Adipocyte (in vitro differentiated cells): ENCODE data around the gene HS3ST6.
"Not testable (repeated sequence)": the region's sequence is repeated elsewhere in the genome, so short reads cannot be mapped to it uniquely, and the experiment has no call there.

ENCODE experiments used
- DNase-seq: peaks from one replicate; pipeline ENCODE4 v3.0.0-alpha.2; 2015; ENCODE audit warnings: low read depth
- H3K27me3 ChIP-seq: replicated peaks from 2 replicates; pipeline ENCODE4 v1.7.0; 2013; ENCODE audit warnings: mild to moderate bottlenecking, low read length, moderate library complexity; ENCODE audit not compliant: control insufficient read depth, insufficient read depth
- H3K36me3 ChIP-seq: 2 replicates; pipeline ENCODE4 v1.7.0; 2013; ENCODE audit warnings: low read length, mild to moderate bottlenecking, moderate library complexity; ENCODE audit not compliant: control insufficient read depth, insufficient read depth, severe bottlenecking
- H3K4me1 ChIP-seq: 2 replicates; pipeline ENCODE4 v1.7.0; 2013; ENCODE audit warnings: mild to moderate bottlenecking, low read length, moderate library complexity; ENCODE audit not compliant: control insufficient read depth, insufficient read depth
- H3K4me3 ChIP-seq: 2 replicates; pipeline ENCODE4 v1.7.0; 2013; ENCODE audit warnings: mild to moderate bottlenecking, low read length, moderate library complexity
- H3K9ac ChIP-seq: 2 replicates; pipeline ENCODE4 v1.7.0; 2013; ENCODE audit warnings: mild to moderate bottlenecking, low read length, moderate library complexity
- H3K9me3 ChIP-seq: 2 replicates; pipeline ENCODE4 v1.7.0; 2013; ENCODE audit warnings: mild to moderate bottlenecking, low read length, moderate library complexity; ENCODE audit not compliant: control insufficient read depth

Gene HS3ST6

DNA sequence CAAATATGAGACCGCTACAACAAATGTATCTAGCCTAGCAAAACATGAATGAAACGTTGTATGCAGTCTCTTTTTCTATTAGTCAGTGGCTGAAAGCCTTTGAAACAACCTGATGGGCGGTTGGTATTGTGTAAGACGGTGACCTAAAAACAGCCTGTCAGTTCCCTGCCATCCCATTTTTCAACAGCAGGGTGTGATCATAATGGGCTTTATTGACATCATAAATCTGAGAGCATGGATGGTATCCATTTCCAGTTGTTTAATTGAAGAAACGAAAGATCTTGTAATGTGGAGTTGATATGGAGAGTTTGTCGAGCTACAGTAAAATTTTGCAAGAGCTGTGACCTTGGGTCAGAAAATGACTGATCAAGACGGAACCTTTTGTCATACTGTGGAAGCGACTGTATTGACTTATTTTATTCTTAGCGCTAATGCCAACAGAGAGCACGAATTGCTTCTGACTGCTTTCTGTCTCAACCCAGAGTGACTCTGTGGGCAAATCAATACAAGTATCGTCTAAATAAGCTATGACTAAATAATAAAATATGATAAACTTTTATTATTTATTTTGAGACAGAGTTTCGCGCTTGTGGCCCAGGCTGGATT, 34.0 kb downstream of the HS3ST6 start:
- Histone ChIP-seq H3K4me1 (peaks cover 2% of the 10 kb centered on the region), H3K36me3 (no peaks in the 10 kb centered on the region), H3K9ac (no peak overlapping the region), H3K9me3 (no peaks in the 10 kb centered on the region), H3K27me3 (peaks cover 32% of the 10 kb centered on the region), H3K4me3 (no peak overlapping the region)
- peak; percentile 15 for DNase-seq

DNA sequence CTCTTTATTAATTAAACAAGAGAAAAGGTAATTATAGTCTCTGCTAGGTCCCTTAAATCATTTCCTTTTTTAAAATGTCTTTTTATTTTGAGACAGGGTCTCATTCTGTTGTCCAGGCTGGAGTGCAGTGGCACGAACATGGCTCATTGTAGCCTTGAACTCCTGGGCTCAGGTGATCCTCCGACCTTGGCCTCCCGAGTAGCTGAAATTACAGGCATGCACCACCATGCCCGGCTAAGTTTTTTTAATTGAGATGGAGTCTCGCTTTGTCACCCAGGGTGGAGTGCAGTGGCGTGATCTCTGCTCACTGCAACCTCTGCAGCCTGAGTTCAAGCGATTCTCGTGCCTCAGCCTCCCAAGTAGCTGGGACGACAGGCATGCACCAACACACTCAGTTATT, 37.0 kb downstream of the HS3ST6 start:
- H3K4me3 ChIP-seq, DNase-seq, H3K9me3 ChIP-seq, H3K36me3 ChIP-seq, H3K4me1 ChIP-seq, H3K9ac ChIP-seq: not testable (repeated sequence)
- peaks cover 41% of the 10 kb centered on the region for H3K27me3 ChIP-seq

DNA sequence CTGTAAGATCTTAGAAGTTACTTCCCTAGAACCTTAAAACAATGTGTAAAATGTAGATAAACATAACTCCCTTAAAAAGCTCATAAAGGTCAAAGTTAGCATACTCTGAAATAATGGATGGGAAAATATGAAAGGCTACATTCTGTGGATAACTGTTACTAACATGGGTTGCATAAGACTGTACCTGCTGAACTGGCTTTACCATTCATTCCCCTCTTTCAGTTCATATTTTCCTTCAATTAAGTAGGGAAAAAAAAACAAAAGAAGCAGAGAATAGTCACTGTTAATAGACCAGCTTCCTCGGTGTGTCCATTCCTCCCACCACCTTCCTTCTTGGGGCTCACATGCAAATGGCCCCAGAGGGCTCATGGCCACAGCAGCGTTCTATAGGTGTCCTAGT, 38.7 kb downstream of the HS3ST6 start:
- Histone ChIP-seq H3K27me3 (peaks cover 47% of the 10 kb centered on the region), H3K4me3 (no peak overlapping the region), H3K9ac (no peak overlapping the region), H3K4me1 (peaks cover 2% of the 10 kb centered on the region), H3K9me3 (no peaks in the 10 kb centered on the region), H3K36me3 (no peaks in the 10 kb centered on the region)
- DNase-seq, result no peak

DNA sequence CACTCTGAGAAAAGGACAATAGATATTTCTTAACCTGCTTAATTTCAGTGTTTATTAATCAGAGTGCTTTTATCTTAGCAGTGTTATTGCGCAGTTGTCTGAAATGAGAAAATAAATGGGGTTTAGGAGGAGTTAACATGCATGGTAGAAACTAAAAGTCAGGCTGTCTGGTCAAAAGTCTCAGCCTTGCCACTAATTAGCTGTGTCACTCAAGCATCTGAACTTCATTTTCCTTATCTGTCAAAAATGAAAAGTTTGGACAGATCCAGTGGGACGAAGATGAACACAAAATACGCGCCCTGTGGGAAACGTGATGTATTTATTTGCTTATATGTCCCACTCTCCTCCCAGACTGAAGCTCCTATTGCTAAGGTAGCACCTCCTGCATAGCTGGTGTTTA, 40.0 kb downstream of the HS3ST6 start:
- H3K27me3 ChIP-seq, result peaks cover 47% of the 10 kb centered on the region

DNA sequence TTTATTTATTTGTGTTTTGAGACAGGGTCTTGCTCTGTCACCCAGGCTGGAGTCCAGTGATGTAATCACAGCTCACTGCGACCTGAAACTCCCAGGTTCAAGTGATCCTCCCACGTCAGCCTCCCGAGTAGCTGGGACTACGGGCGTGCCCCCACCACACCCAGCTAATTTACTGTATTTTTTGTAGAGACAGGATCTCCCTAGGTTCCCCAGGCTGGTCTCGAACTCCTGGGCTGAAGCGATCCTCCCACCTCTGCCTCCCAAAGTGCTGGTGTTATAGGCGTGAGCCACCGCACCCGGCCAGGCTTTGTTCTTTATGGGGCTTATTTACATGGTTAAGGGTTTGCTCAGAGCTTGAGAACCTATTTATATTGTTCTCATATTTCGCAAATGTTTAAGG, 40.4 kb downstream of the HS3ST6 start:
- H3K27me3 ChIP-seq, result peaks cover 47% of the 10 kb centered on the region
- DNase-seq, result no peak

More for the DNA sequence above, 40.0 kb downstream of the HS3ST6 start:
- no peak overlapping the region for H3K9ac ChIP-seq
- H3K4me1 ChIP-seq, result no peaks in the 10 kb centered on the region
- no peak for DNase-seq
- no peaks in the 10 kb centered on the region for H3K9me3 ChIP-seq
- no peak overlapping the region for H3K4me3 ChIP-seq
- no peaks in the 10 kb centered on the region for H3K36me3 ChIP-seq

DNA sequence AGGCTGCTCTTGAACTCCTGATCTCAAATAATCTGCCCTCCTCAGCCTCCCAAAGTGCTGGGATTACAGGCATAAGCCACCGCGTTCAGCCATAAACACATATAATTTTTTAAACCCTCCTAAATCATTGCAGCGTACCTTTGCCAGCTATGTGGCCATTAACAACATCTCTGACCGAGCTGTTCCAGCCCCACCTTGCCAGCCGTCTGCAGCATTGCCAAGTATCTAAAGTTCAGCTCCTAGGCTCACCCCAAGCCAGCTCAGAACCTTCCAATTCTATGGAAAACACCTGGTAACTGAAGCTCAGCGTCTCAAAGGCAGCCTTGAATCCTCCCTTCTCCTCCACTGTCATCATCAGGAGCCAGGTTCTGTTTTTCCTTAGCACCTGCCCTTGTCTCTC, 41.1 kb downstream of the HS3ST6 start:
- Histone ChIP-seq H3K4me3 (no peak overlapping the region), H3K9me3 (no peaks in the 10 kb centered on the region), H3K27me3 (peaks cover 47% of the 10 kb centered on the region), H3K9ac (no peak overlapping the region), H3K36me3 (no peaks in the 10 kb centered on the region), H3K4me1 (no peaks in the 10 kb centered on the region)
- no peak for DNase-seq

More for the DNA sequence above, 40.4 kb downstream of the HS3ST6 start:
- Histone ChIP-seq H3K9ac (no peak overlapping the region), H3K36me3 (no peaks in the 10 kb centered on the region), H3K4me1 (no peaks in the 10 kb centered on the region), H3K4me3 (no peak overlapping the region), H3K9me3 (no peaks in the 10 kb centered on the region)

DNA sequence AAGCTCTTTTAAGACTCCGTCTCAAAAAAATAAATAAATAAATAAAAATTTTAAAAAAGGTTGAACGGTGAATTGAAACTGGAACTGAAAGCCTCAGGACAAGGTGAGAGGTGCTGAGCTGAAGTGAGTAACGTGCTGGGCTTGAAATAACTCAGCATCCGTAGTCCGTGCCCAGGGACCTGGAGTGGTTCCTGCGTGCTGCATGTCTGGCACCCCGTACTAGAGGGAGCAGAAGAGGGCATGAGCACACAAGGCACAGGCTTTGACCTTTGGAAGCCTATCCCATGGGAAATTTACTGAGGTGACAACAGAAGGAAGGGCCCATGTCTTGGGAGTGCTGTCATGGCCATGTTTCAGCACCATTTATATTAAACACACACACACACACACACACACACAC, 41.7 kb downstream of the HS3ST6 start:
- H3K4me1 ChIP-seq, result no peaks in the 10 kb centered on the region
- DNase-seq, result no peak
- peaks cover 47% of the 10 kb centered on the region for H3K27me3 ChIP-seq
- no peaks in the 10 kb centered on the region for H3K9me3 ChIP-seq
- H3K9ac ChIP-seq, result no peak overlapping the region
- no peak overlapping the region for H3K4me3 ChIP-seq
- no peaks in the 10 kb centered on the region for H3K36me3 ChIP-seq

DNA sequence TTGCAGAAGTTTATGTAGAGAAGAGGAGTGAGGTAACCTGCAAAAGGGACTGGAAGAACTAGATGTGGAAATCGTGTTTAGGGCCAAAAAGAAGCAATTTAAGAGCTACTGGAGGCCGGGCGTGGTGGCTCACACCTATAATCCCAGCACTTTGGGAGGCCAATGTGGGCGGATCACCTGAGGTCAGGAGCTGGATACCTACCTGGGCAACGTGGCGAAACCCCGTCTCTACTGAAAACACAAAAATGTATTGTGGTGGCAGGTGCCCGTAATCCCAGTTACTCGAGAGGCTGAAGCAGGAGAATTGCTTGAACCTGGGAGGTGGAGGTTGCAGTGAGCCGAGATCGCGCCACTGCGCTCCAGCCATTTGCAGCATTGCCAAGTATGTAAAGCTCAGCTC, 42.1 kb downstream of the HS3ST6 start:
- H3K36me3 ChIP-seq, DNase-seq, H3K4me3 ChIP-seq, H3K9ac ChIP-seq, H3K9me3 ChIP-seq, H3K4me1 ChIP-seq: not testable (repeated sequence)
- peaks cover 43% of the 10 kb centered on the region for H3K27me3 ChIP-seq

DNA sequence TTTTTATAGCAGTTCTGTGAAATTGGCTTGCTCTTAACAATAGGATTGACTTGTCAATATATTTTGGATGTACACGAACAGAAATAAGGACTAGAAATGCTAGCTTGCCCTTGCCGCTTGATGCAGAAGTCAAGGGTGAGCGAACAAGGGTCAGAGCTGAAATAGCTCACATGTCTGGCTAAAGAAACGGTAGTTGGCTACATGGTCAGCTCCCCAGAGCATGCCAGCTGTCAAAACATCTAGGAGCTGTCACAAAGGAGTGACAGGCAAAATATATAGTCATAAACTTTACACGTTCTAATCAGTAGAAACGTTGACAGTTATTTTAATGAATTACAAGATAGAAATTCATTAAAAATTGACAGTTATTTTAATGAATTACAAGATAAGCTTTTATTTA, 43.4 kb downstream of the HS3ST6 start:
- Histone ChIP-seq H3K4me3 (no peak overlapping the region), H3K36me3 (no peaks in the 10 kb centered on the region), H3K9me3 (no peaks in the 10 kb centered on the region), H3K9ac (no peak overlapping the region), H3K27me3 (peaks cover 35% of the 10 kb centered on the region), H3K4me1 (peaks cover 8% of the 10 kb centered on the region)
- DNase-seq, result no peak

DNA sequence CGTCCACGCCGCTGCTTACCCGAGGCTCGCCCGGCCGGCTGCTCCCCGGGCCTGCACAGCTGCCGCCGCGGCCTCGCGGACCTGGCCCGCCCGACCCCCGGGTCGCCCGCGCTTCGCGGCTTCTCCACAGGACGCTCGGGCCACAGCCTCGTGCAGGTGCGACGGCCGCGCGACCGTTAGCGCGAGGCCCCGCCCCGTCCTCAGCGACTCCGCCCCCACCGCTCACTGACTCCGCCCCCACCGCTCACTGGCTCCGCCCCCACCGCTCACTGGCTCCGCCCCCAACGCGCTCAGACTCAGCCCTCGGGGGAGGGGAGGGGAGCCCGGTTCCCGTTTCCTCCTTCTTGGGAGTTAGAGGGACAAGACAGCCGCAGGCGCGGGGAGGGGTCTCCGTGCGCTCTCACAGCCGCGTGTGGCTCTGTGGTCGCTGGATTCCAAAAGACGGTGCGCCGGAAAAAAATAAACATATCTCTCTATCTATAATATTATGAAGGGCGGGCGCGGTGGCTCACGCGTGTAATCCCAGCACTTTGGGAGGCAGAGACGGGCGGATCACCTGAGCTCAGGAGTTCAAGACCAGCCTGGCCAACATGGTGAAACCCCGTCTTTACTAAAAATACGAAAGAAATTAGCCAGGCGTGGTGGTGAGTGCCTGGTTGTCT, 46.1 kb downstream of the HS3ST6 start, which contains the start of gene MEIOB:
Gene MEIOB (minus strand): TSS at position 191 of the 662 bp plus-strand sequence. CDS start 3,989 bp downstream, outside the sequence.
- Histone ChIP-seq H3K36me3 (no peaks in the 10 kb centered on the region), H3K4me1 (peaks cover 8% of the 10 kb centered on the region), H3K4me3 (no peak within 1 kb of the TSS), H3K27me3 (peaks cover 16% of the 10 kb centered on the region), H3K9ac (no peak within 1 kb of the TSS), H3K9me3 (no peaks in the 10 kb centered on the region)
- DNase-seq, result peak; percentile 39

DNA sequence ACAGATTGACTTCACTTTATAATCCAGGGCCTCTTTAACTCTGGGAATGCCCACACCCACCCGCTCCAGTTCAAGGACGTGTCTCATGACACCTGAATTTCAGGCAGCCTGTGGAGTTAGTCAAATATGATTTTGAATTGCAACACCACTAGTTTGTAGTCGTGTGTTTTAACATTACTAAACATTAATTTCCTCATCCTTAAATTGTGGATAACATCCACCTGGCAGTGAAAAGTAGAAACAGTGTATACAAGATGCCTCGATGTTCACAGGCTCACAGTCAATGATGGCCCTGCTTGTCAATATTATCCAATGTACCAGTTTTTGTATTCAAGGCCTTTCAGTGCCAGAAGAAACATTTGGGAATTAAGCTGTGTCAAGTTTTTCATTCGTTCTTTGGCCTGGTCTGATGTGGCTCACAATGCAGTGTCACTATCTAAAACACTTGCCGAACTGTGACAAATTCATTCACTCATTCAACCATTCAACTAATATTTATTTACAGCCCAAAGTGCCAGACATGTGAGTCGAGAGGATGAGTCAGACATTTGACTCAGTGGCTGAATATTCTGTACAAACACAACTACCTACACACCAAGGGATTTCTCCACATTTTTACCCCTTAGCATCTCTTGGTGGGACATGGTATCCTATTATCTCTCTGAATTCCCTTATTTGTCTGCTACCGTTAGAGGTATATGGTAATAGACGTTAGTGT, 47.7 kb downstream of the HS3ST6 start:
- H3K4me1 ChIP-seq, result peaks cover 8% of the 10 kb centered on the region
- peaks cover 14% of the 10 kb centered on the region for H3K27me3 ChIP-seq
- H3K4me3 ChIP-seq, result no peak overlapping the region
- H3K9me3 ChIP-seq, result no peaks in the 10 kb centered on the region
- no peaks in the 10 kb centered on the region for H3K36me3 ChIP-seq
- DNase-seq, result peak; percentile 58
- no peak overlapping the region for H3K9ac ChIP-seq
